K562 (cell line): ENCODE measurements around the gene UQCC2. TPM values are rescaled to one million over a fixed set of nuclear protein-coding genes. Genes with fewer than 3 reads are reported as not detected.
A peak's percentile ranks its signal among the peaks of the same experiment; 100 is the strongest.

Experiments used
- ARID2 ChIP-seq: fragments of 450-650 bp; IDR thresholded peaks from 2 replicates; pipeline ENCODE4 v1.6.1; 2017; ENCODE audit warnings: antibody characterized with exemption, mild to moderate bottlenecking
- ATF7 ChIP-seq: fragments of 450-650 bp; IDR thresholded peaks from 2 replicates; pipeline ENCODE4 v1.7.1; 2014; ENCODE audit warnings: mild to moderate bottlenecking, moderate library complexity
- EHMT2 ChIP-seq: fragments of 450-650 bp; IDR thresholded peaks from 2 replicates; pipeline ENCODE4 v1.6.1; 2018; ENCODE audit warnings: antibody characterized with exemption
- MAFG ChIP-seq: fragments of 450-650 bp; conservative IDR thresholded peaks from 2 replicates; pipeline ENCODE4 v1.6.1; 2016; ENCODE audit warnings: missing genetic modification characterization, missing compliant biosample characterization
- MYNN ChIP-seq, 2 experiments: sonication (generic); formaldehyde crosslinking in 1 of 2; IDR thresholded peaks; 2 replicates each; pipeline versions ENCODE4 v1.5.0 to v1.6.1; 2016 to 2020; ENCODE audit warnings: antibody characterized with exemption in 1 of 2, missing genetic modification reagents in 1 of 2
- TEAD2 ChIP-seq: fragments of 450-650 bp; IDR thresholded peaks from 2 replicates; pipeline ENCODE4 v1.6.1; 2016; ENCODE audit warnings: missing genetic modification characterization, control low read depth, missing compliant biosample characterization
- ZBTB1 ChIP-seq: sonication (generic); formaldehyde crosslinking; IDR thresholded peaks from 2 replicates; pipeline ENCODE4 v1.8.1; 2023; ENCODE audit warnings: missing genetic modification reagents, low read depth, mild to moderate bottlenecking, borderline replicate concordance
- ZFPM2 ChIP-seq: fragments of 250-450 bp; sonication (Bioruptor Pico); IDR thresholded peaks from 2 replicates; pipeline ENCODE4 v1.5.1; 2022; ENCODE audit warnings: mild to moderate bottlenecking
- ZFX ChIP-seq: sonication (generic); formaldehyde crosslinking; IDR thresholded peaks from 2 replicates; pipeline ENCODE4 v1.8.0; 2022; ENCODE audit warnings: mild to moderate bottlenecking, missing genetic modification reagents, moderate library complexity
- ZNF143 ChIP-seq: sonication (generic); formaldehyde crosslinking; IDR thresholded peaks from 2 replicates; pipeline ENCODE4 v1.9.0; 2022; ENCODE audit warnings: mild to moderate bottlenecking, missing genetic modification reagents
- polyA plus RNA-seq, 8 experiments: library from polyadenylated mRNA; depleted of rRNA in 4 of 8; stranded (reverse) in 5 of 8; unstranded in 3 of 8; fragments of >200 nt; fragmentation: Nextera tagmentation in 2 of 8; fragmentation: Illumina TruSeq in 1 of 8; extraction: Ambion mirVana in 2 of 8; extraction: Trizol in 1 of 8; gene quantifications; 2 replicates each; pipeline versions ENCODE4 v1.2.1 to v1.2.3, GENCODE V29; 2011 to 2014; ENCODE audit warnings: inconsistent platforms in 1 of 8, missing spikeins in 1 of 8
- total RNA-seq, 7 experiments: library from RNA; depleted of rRNA in 6 of 7; stranded (reverse); fragments of >200 nt in 6 of 7; fragmentation: Illumina TruSeq in 2 of 7; extraction: Trizol in 2 of 7; gene quantifications; 2 replicates each; pipeline versions ENCODE4 v1.2.1 to v1.2.3, GENCODE V29; 2011 to 2021; ENCODE audit warnings: low replicate concordance in 1 of 7
- TF ChIP-seq, protein P1 (sequence below): IDR thresholded peaks from 3 replicates; pipeline ENCODE4 v1.6.1; 2011; ENCODE audit warnings: borderline replicate concordance, mild to moderate bottlenecking, moderate library complexity; ENCODE audit not compliant: insufficient read length; ENCODE audit errors: extremely low read depth

UQCC2 gene
- total and polyA plus RNA-seq, 9 of the 15 experiments (the other 6 are each of a cell fraction or from before 2014, with no cell fraction given): 58.5 to 927 (median 158) TPM

GRCh38 chr6:33710296-33711121 is 991 bp downstream of the UQCC2 start (continued):
- TF ChIP-seq, protein P1, sequence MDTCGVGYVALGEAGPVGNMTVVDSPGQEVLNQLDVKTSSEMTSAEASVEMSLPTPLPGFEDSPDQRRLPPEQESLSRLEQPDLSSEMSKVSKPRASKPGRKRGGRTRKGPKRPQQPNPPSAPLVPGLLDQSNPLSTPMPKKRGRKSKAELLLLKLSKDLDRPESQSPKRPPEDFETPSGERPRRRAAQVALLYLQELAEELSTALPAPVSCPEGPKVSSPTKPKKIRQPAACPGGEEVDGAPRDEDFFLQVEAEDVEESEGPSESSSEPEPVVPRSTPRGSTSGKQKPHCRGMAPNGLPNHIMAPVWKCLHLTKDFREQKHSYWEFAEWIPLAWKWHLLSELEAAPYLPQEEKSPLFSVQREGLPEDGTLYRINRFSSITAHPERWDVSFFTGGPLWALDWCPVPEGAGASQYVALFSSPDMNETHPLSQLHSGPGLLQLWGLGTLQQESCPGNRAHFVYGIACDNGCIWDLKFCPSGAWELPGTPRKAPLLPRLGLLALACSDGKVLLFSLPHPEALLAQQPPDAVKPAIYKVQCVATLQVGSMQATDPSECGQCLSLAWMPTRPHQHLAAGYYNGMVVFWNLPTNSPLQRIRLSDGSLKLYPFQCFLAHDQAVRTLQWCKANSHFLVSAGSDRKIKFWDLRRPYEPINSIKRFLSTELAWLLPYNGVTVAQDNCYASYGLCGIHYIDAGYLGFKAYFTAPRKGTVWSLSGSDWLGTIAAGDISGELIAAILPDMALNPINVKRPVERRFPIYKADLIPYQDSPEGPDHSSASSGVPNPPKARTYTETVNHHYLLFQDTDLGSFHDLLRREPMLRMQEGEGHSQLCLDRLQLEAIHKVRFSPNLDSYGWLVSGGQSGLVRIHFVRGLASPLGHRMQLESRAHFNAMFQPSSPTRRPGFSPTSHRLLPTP: no peak
- TF ChIP-seq EHMT2 (0 out of 2 replicates have a peak, but pooled peaks have one; percentile 24), ARID2 (no peak), ZNF143 (no peak), TEAD2 (tag) (no peak), ATF7 (no peak), MAFG (tag) (no peak), ZBTB1 (CRISPR knock-in tag) (no peak), ZFPM2 (CRISPR knock-in tag) (no peak), ZFX (CRISPR knock-in tag) (no peak), MYNN (IDR thresholded peaks at IDR 0.05) (no peak), MYNN (CRISPR knock-in tag; IDR thresholded peaks at IDR 0.05) (no peak)
